HFFc6 (cell line): ENCODE data around the gene DBR1. TPM values are rescaled to one million over a fixed set of nuclear protein-coding genes. Genes with fewer than 3 reads are reported as not detected.
"Not testable (repeated sequence)": the region's sequence is repeated elsewhere in the genome, so short reads cannot be mapped to it uniquely, and the experiment has no call there.

ENCODE experiments used
- DNase-seq: peaks from one replicate; pipeline ENCODE4 v3.0.0-alpha.2; 2018
- H3K27ac Mint-ChIP-seq: 2 replicates; pipeline ENCODE4 v1.8.0; 2020; ENCODE audit warnings: mild to moderate bottlenecking, mixed read lengths
- H3K27me3 Mint-ChIP-seq: 2 replicates; pipeline ENCODE4 v1.8.0; 2021; ENCODE audit warnings: mild to moderate bottlenecking, moderate library complexity, mixed read lengths; ENCODE audit not compliant: insufficient read depth
- H3K36me3 Mint-ChIP-seq: 2 replicates; pipeline ENCODE4 v1.8.0; 2021; ENCODE audit warnings: low read depth, mixed read lengths
- H3K4me1 Mint-ChIP-seq: 2 replicates; pipeline ENCODE4 v1.8.0; 2020; ENCODE audit warnings: low read depth, mixed read lengths
- H3K4me3 Mint-ChIP-seq: 2 replicates; pipeline ENCODE4 v1.8.0; 2020; ENCODE audit warnings: mild to moderate bottlenecking, moderate library complexity, mixed read lengths
- H3K9me3 Mint-ChIP-seq: 2 replicates; pipeline ENCODE4 v1.8.0; 2020; ENCODE audit warnings: mild to moderate bottlenecking, mixed read lengths
- total RNA-seq, 6 experiments: library from RNA; stranded (reverse); fragmentation: NEBNext Ultra II Directional; extraction: Animal tissue kit (Norgen Biotek cat#: 25700); gene quantifications; 2 replicates in 1 of 6; 3 replicates in 5 of 6; pipeline ENCODE4 v1.2.3, GENCODE V29; 2021
- TF ChIP-seq, protein P1 (sequence below): fragments of 200-600 bp; sonication (generic); IDR thresholded peaks from 2 replicates; pipeline ENCODE4 v1.5.0; 2021; ENCODE audit warnings: antibody characterized with exemption, mild to moderate bottlenecking

The DBR1 gene
- total RNA-seq, 6 experiments from 2014 or later: 9.9 to 13.7 (median 11.8) TPM

DNA sequence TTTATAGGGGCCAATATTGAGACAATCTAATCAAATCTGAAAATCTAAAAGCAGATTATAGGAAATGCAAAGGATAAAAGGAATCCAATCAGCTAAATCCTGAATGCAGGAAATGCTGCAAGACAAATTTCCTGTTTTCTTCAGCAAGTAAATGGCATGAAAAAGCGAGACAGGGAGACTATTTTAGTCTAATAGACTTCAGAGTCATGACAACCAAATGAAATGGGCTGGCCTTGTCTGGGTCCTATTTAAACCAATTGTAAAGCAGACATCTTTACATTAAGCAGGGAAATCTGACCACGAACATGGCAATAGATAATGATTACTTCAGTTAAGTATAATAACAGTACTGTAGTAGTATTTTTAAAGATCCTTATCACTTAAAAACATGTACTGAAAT lies 2.1 kb downstream of the DBR1 start:
- Mint-ChIP-seq H3K4me3 (peak overlapping the region; percentile 41; the same call in 1 of the 2 replicates), H3K27me3 (peaks cover 1% of the 10 kb centered on the region; the same call in 1 of the 2 replicates), H3K36me3 (peaks cover 22% of the 10 kb centered on the region; the same call in 1 of the 2 replicates), H3K9me3 (no peaks in the 10 kb centered on the region), H3K4me1 (peaks cover 25% of the 10 kb centered on the region), H3K27ac (no peak overlapping the region)
- DNase-seq: no peak
- TF ChIP-seq, protein P1, sequence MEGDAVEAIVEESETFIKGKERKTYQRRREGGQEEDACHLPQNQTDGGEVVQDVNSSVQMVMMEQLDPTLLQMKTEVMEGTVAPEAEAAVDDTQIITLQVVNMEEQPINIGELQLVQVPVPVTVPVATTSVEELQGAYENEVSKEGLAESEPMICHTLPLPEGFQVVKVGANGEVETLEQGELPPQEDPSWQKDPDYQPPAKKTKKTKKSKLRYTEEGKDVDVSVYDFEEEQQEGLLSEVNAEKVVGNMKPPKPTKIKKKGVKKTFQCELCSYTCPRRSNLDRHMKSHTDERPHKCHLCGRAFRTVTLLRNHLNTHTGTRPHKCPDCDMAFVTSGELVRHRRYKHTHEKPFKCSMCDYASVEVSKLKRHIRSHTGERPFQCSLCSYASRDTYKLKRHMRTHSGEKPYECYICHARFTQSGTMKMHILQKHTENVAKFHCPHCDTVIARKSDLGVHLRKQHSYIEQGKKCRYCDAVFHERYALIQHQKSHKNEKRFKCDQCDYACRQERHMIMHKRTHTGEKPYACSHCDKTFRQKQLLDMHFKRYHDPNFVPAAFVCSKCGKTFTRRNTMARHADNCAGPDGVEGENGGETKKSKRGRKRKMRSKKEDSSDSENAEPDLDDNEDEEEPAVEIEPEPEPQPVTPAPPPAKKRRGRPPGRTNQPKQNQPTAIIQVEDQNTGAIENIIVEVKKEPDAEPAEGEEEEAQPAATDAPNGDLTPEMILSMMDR: no peak

DNA sequence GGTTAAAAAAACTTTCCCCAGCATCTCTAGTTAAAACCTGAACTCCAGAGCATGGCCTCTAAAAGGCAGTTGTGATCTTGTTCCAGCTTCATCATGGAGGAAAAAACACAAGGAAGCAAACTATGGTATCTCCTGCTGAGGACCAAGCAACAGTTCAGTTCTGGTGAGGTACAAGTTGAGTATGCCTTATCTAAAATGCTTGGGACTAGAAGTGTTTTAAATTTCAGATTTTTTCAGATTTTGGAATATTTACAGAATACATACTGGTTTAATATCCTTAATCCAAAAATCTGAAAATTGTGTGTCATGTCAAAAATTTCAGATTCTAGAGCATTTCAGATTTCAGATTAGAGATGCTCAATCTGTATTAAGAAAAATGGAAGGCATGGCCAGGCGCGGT lies 9.7 kb downstream of the DBR1 start:
- no peak overlapping the region for H3K4me3 Mint-ChIP-seq
- H3K36me3 Mint-ChIP-seq: peaks cover 9% of the 10 kb centered on the region; the same call in 1 of the 2 replicates
- H3K27me3 Mint-ChIP-seq: no peaks in the 10 kb centered on the region; the same call in 1 of the 2 replicates

DNA sequence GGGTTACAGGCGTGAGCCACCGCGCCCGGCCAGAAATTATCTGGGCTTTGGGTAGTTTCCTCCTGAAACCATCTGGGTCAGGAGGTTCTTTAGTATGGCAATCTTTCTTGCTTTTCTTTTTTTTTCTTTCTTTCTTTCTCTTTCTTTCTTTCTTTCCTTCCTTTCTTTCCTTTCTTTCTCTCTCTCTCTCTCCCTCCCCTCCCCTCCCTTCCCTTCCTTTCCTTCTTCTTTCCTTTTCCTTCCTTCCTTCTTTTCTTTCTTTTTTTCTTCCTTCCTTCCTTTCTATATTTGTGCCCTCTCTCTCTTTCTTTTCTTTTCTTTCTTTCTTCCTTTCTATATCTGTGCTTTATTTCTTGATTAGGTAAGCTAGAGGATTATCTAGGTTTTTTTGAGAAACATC lies 17.0 kb downstream of the DBR1 start:
- H3K4me3 Mint-ChIP-seq: no peak overlapping the region

More for the DNA sequence above, 9.7 kb downstream of the DBR1 start:
- H3K9me3 Mint-ChIP-seq: no peaks in the 10 kb centered on the region
- H3K27ac Mint-ChIP-seq: no peak overlapping the region
- TF ChIP-seq, protein P1: no peak
- H3K4me1 Mint-ChIP-seq: no peaks in the 10 kb centered on the region
- DNase-seq: no peak

DNA sequence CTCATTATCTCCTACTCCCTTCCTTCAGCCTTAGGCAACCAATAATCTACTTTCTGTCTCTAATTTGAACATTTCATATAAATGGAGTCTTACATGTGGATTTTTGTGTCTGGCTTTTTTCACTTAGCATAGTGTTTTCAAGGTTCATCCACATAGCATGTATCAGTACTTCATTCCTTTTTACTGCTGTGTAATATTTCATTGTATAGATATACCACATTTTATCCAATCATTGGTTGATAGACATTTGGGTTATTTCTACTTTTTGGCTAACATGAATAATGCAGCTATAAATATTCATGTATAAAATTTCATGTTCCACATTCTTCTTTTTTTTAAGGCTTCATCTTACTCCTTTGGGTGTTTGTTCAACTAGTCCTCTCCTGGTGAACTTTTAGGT lies 20.2 kb downstream of the DBR1 start:
- H3K36me3 Mint-ChIP-seq: peaks cover 12% of the 10 kb centered on the region; the same call in 1 of the 2 replicates
- H3K27me3 Mint-ChIP-seq: peaks cover 7% of the 10 kb centered on the region; the same call in 1 of the 2 replicates
- H3K9me3 Mint-ChIP-seq: peaks cover 13% of the 10 kb centered on the region
- TF ChIP-seq, protein P1: no peak
- no peak overlapping the region for H3K27ac Mint-ChIP-seq
- no peak overlapping the region for H3K4me3 Mint-ChIP-seq
- no peaks in the 10 kb centered on the region for H3K4me1 Mint-ChIP-seq
- DNase-seq: no peak

More for the DNA sequence above, 17.0 kb downstream of the DBR1 start:
- TF ChIP-seq, protein P1: no peak
- DNase-seq: no peak
- peaks cover 2% of the 10 kb centered on the region; the same call in 1 of the 2 replicates for H3K27me3 Mint-ChIP-seq
- no peak overlapping the region for H3K27ac Mint-ChIP-seq
- H3K36me3 Mint-ChIP-seq: peaks cover 12% of the 10 kb centered on the region
- peaks cover 13% of the 10 kb centered on the region for H3K9me3 Mint-ChIP-seq
- H3K4me1 Mint-ChIP-seq: no peaks in the 10 kb centered on the region

DNA sequence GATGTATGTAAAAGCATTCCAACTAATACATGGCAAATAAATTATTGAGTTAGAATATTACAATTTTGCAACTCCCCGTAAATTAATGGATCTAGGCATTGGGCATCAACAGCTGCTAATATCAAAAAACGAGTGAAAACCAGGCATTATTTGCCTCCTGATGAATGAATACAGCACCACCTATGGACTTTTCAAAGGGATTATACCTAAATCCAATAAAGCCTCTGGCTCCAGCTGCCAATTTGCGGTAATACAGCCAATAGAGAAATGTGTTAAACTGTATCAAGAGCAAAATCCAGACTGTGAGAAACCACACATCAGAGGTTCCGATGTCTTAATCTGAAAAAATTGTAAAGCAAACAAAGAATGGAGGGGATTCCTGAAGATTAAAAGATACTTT lies 26.2 kb downstream of the DBR1 start:
- Mint-ChIP-seq H3K4me3 (no peak overlapping the region), H3K4me1 (no peaks in the 10 kb centered on the region), H3K27ac (no peak overlapping the region), H3K9me3 (peaks cover 2% of the 10 kb centered on the region; the same call in 1 of the 2 replicates), H3K36me3 (peaks cover 3% of the 10 kb centered on the region; the same call in 1 of the 2 replicates), H3K27me3 (peaks cover 9% of the 10 kb centered on the region; the same call in 1 of the 2 replicates)
- DNase-seq: no peak
- TF ChIP-seq, protein P1: 0 out of 2 replicates have a peak, but pooled peaks have one; percentile 22

DNA sequence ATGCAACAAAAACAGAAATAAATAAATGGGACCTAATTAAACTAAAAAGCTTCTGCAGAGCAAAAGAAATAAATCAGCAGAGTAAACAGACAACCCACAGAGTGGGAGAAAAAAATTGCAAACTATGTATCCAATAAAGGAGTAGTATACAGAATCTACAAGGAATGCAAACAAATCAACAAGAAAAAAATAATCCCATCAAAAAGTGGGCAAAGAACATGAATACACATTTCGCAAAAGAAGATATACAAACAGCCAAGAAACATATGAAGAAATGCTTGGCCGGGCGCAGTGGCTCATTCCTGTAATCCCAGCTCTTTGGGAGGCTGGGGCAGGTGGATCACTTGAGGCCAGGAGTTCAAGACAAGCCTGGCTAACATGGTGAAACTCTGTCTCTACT lies 32.5 kb downstream of the DBR1 start:
- Mint-ChIP-seq H3K4me1 (peaks cover 14% of the 10 kb centered on the region), H3K27me3 (peaks cover 12% of the 10 kb centered on the region)
- H3K27ac Mint-ChIP-seq, H3K36me3 Mint-ChIP-seq, DNase-seq, H3K9me3 Mint-ChIP-seq, H3K4me3 Mint-ChIP-seq: not testable (repeated sequence)
